GM12878 (cell line): ENCODE measurements around the gene SYPL2. TPM values are rescaled to one million over a fixed set of nuclear protein-coding genes. Genes with fewer than 3 reads are reported as not detected.

Experiments
- ATAC-seq: fragments of 200-7000 bp; cut with Tn5 transposase; 3 replicates; pipeline ENCODE4 v1.9.1; 2020; ENCODE audit warnings: mild to moderate bottlenecking, moderate library complexity
- BruUV-seq: library from RNA; stranded (reverse); fragments of 400-500 nt; replicated peaks from 2 replicates; lab custom pipeline; 2021; lab: Mats Ljungman, UMichigan
- CTCF ChIA-PET: fragments of 300-600 bp; sonication (Branson Sonifier 250); formaldehyde crosslinking; extraction: SDS; loops from one replicate; lab custom pipeline; 2021; ENCODE audit warnings: inconsistent platforms; lab: Yijun Ruan, JAX
- POLR2A ChIA-PET: fragments of 350-600 bp; formaldehyde crosslinking; extraction: SDS; loops from one replicate; lab custom pipeline; 2021; ENCODE audit warnings: inconsistent platforms; lab: Charles Lee
- RAD21 ChIA-PET: fragments of 300-600 bp; sonication (Branson Sonifier 250); formaldehyde crosslinking; loops from one replicate; lab custom pipeline; 2023; ENCODE audit warnings: antibody characterized with exemption; ENCODE audit not compliant: unreplicated experiment; lab: Charles Lee
- SMC1A ChIA-PET: fragments of 300-600 bp; sonication (Branson Sonifier 250); formaldehyde crosslinking; loops from one replicate; lab custom pipeline; 2023; ENCODE audit not compliant: unreplicated experiment, uncharacterized antibody; lab: Charles Lee
- DNase-seq: peaks from one replicate; pipeline ENCODE4 v3.0.0-alpha.2; 2011; ENCODE audit warnings: low read depth, low spot score
- FAIRE-seq: peaks from 3 replicates; lab custom pipeline; 2011; peaks lifted over from hg19 to GRCh38; lab: Jason Lieb, UNC
- H2AFZ ChIP-seq: 2 replicates; pipeline ENCODE4 v1.6.0; 2011; ENCODE audit warnings: low read depth, low read length, control low read depth; ENCODE audit not compliant: control insufficient read depth
- H3K27ac ChIP-seq: 2 replicates; pipeline ENCODE4 v1.5.1; 2011; ENCODE audit warnings: control low read depth; ENCODE audit not compliant: control insufficient read depth, insufficient read depth
- H3K27me3 ChIP-seq, 2 experiments: replicated peaks in 1 of 2; 2 replicates each; pipeline versions ENCODE4 v1.6.0 to v1.6.1; 2011; ENCODE audit warnings: low read length in 1 of 2; ENCODE audit not compliant: control insufficient read depth in 2 of 2, insufficient read depth in 2 of 2
- H3K36me3 ChIP-seq, 2 experiments: 2 replicates each; pipeline ENCODE4 v1.5.1; 2011; ENCODE audit warnings: low read length in 1 of 2; ENCODE audit not compliant: control insufficient read depth in 2 of 2, insufficient read depth in 2 of 2
- H3K4me1 ChIP-seq: 2 replicates; pipeline ENCODE4 v1.6.1; 2011; ENCODE audit warnings: mild to moderate bottlenecking, low read length, moderate library complexity, mixed read lengths; ENCODE audit not compliant: control insufficient read depth, insufficient read depth
- H3K4me2 ChIP-seq: 2 replicates; pipeline ENCODE4 v1.6.0; 2011; ENCODE audit warnings: control low read depth; ENCODE audit not compliant: control insufficient read depth, insufficient read depth
- H3K4me3 ChIP-seq: fragments of 200-600 bp; sonication (generic); 2 replicates; pipeline ENCODE4 v1.5.1; 2016
- H3K79me2 ChIP-seq: 2 replicates; pipeline ENCODE4 v1.6.0; 2011; ENCODE audit warnings: low read length; ENCODE audit not compliant: control insufficient read depth, insufficient read depth
- H3K9ac ChIP-seq: 2 replicates; pipeline ENCODE4 v1.8.0; 2011; ENCODE audit warnings: low read length, control low read depth, mixed read lengths; ENCODE audit not compliant: control insufficient read depth, insufficient read depth
- H3K9me3 ChIP-seq: replicated peaks from 3 replicates; pipeline ENCODE4 v1.5.1; 2011; ENCODE audit warnings: mild to moderate bottlenecking, low read length; ENCODE audit not compliant: control insufficient read depth, insufficient read depth
- H4K20me1 ChIP-seq: 2 replicates; pipeline ENCODE4 v1.6.0; 2011; ENCODE audit not compliant: control insufficient read depth, insufficient read depth
- BMI1 ChIP-seq: fragments of 450-650 bp; IDR thresholded peaks from 2 replicates; pipeline ENCODE4 v1.6.1; 2016; ENCODE audit warnings: mild to moderate bottlenecking, moderate library complexity, borderline replicate concordance
- BRCA1 ChIP-seq: IDR thresholded peaks from 2 replicates; pipeline ENCODE4 v1.6.1; 2011; ENCODE audit warnings: low read depth, low read length, improper control_type of control experiment
- EP300 ChIP-seq, 2 experiments: fragments of 150-350 bp in 1 of 2; IDR thresholded peaks; 2 replicates each; pipeline ENCODE4 v1.6.1; 2011 to 2012; ENCODE audit warnings: low read depth in 2 of 2, low read length in 2 of 2, borderline replicate concordance in 1 of 2, improper control_type of control experiment in 1 of 2, inconsistent platforms in 1 of 2; ENCODE audit not compliant: control insufficient read depth in 1 of 2
- MTA3 ChIP-seq: IDR thresholded peaks from 2 replicates; pipeline ENCODE4 v1.6.1; 2012; ENCODE audit warnings: low read length, inconsistent platforms, borderline replicate concordance
- NR2C1 ChIP-seq: fragments of 450-650 bp; IDR thresholded peaks from 2 replicates; pipeline ENCODE4 v1.6.1; 2017; ENCODE audit warnings: antibody characterized with exemption, mild to moderate bottlenecking, moderate library complexity
- PAX8 ChIP-seq: fragments of 450-650 bp; IDR thresholded peaks from 2 replicates; pipeline ENCODE4 v1.6.1; 2017; ENCODE audit warnings: mild to moderate bottlenecking, moderate library complexity
- PML ChIP-seq: IDR thresholded peaks from 2 replicates; pipeline ENCODE4 v1.6.1; 2012; ENCODE audit warnings: low read length, inconsistent platforms
- POLR2A ChIP-seq: IDR thresholded peaks from 2 replicates; pipeline ENCODE4 v1.6.1; 2011; ENCODE audit warnings: low read depth, mild to moderate bottlenecking, low read length
- RAD51 ChIP-seq: fragments of 450-650 bp; IDR thresholded peaks from 2 replicates; pipeline ENCODE4 v1.6.1; 2016; ENCODE audit warnings: moderate library complexity, mild to moderate bottlenecking, inconsistent platforms
- RBBP5 ChIP-seq: fragments of 200-600 bp; sonication (generic); conservative IDR thresholded peaks from 2 replicates; pipeline ENCODE4 v1.6.1; 2016
- SUPT20H ChIP-seq: IDR thresholded peaks from 2 replicates; pipeline ENCODE4 v1.6.1; 2011; ENCODE audit warnings: low read depth, mild to moderate bottlenecking, low read length, moderate library complexity, borderline replicate concordance; ENCODE audit not compliant: control insufficient read depth
- WGBS: methylation state at CpG from one replicate; pipeline ENCODE4 v1.1.6; 2016; ENCODE audit warnings: low lambda C conversion rate; ENCODE audit not compliant: insufficient replicate concordance, insufficient coverage; ENCODE audit errors: missing lambda C conversion rate; 5-methylcytosine and 5-hydroxymethylcytosine counted together
- in situ Hi-C: fragments of 300-500 bp; cut with MboI; formaldehyde crosslinking; loops from 9 replicates; pipeline ENCODE4 v1.14.3; 2018; ENCODE audit warnings: mixed read lengths
- intact Hi-C: fragments of 100-400 bp; cut with micrococcal nuclease; formaldehyde crosslinking; loops from one replicate; pipeline ENCODE4 v1.14.2; 2022; ENCODE audit not compliant: unreplicated experiment
- polyA plus RNA-seq, 11 experiments: library from polyadenylated mRNA; depleted of rRNA in 4 of 11; unstranded in 6 of 11; stranded (reverse) in 5 of 11; fragments of >200 nt; fragmentation: Nextera tagmentation in 4 of 11; fragmentation: Illumina TruSeq in 1 of 11; extraction: Ambion mirVana in 4 of 11; extraction: Trizol in 1 of 11; gene quantifications; 1 replicate in 1 of 11; 2 replicates in 10 of 11; pipeline versions ENCODE4 v1.2.1 to v1.2.3, GENCODE V29; 2011 to 2016; ENCODE audit warnings: inconsistent platforms in 2 of 11, missing spikeins in 2 of 11, low read depth in 1 of 11
- total RNA-seq, 4 experiments: library from RNA; depleted of rRNA in 3 of 4; stranded (reverse); fragments of >200 nt in 3 of 4; fragmentation: Illumina TruSeq in 1 of 4; extraction: Trizol in 1 of 4; gene quantifications; 2 replicates each; pipeline versions ENCODE4 v1.2.1 to v1.2.3, GENCODE V29; 2013 to 2021
- TF ChIP-seq, protein P1 (sequence below): fragments of 450-650 bp; formaldehyde crosslinking; IDR thresholded peaks from 2 replicates; pipeline ENCODE4 v1.4.0; 2022; ENCODE audit warnings: mild to moderate bottlenecking, moderate library complexity
- TF ChIP-seq, protein P2 (sequence below): fragments of 450-650 bp; IDR thresholded peaks from 2 replicates; pipeline ENCODE4 v1.6.1; 2017; ENCODE audit warnings: mild to moderate bottlenecking, moderate library complexity
- TF ChIP-seq, protein P3 (sequence below): fragments of 450-650 bp; IDR thresholded peaks from 2 replicates; pipeline ENCODE4 v1.6.1; 2018; ENCODE audit warnings: borderline replicate concordance, mild to moderate bottlenecking; ENCODE audit not compliant: partially characterized antibody

SYPL2 gene
- total and polyA plus RNA-seq, 10 of the 15 experiments (the other 5 are each of a cell fraction or from before 2014, with no cell fraction given): 0.04 to 0.11 (median 0.06) TPM; not detected in 3

DNA sequence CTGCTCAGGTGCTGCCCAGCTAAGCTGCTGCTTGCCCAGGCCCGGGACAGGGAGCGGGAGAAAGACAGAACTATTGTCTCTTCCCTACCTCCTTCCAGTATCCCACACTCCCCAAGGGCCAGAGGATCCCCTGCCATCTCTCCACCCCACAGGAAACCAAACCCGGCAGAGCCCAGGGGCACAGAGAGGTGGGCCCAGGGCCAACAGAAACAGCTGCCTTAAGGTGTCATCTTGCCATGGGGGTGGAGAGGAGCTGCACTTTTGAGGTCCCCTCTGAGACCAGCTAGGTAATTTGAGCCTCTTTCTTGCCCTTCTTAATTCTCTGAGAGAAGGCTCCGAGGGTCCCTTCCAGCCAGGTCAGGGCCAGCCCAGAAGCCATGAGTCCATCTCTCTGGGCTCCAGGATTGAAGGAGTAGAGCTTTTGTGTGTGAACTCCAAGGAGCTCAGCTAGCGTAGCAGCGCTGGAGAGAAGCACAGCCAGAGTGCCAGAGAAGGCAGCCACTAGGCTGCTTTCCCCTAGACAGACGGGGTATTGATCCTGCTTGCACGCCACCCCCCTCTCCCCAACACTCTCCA lies 63.6 kb downstream of the SYPL2 start:
- H3K4me3 ChIP-seq: no peak overlapping the region
- ChIA-PET CTCF (interaction anchor here (0.7 to 21.3 kb wide), 14 partner anchors 9 to 331 kb away, joined by 3 to 1280 read pairs (median 6); partner anchors contain the start of genes AMIGO1, ATXN7L2, CYB561D1 and PSMA5), POLR2A (interaction anchor here (0.6 to 4.4 kb wide), 7 partner anchors 14 to 579 kb away, joined by 3 to 26 read pairs (median 4); partner anchors contain the start of gene ATXN7L2), RAD21 (interaction anchor here (0.8 to 10.3 kb wide), 14 partner anchors 8 to 329 kb away, joined by 3 to 422 read pairs (median 6); partner anchors contain the start of genes AMIGO1, ATXN7L2, CYB561D1 and GNAI3), SMC1A (interaction anchor here (0.8 to 12.8 kb wide), 12 partner anchors 9 to 331 kb away, joined by 3 to 431 read pairs (median 4); partner anchors contain the start of genes AMIGO1, ATXN7L2, CYB561D1 and GNAI3)
- H3K27ac ChIP-seq: no peak overlapping the region
- in situ Hi-C loops (loop anchor here (5.0 kb wide), 3 partner anchors 38 to 268 kb away; partner anchors contain the start of gene CYB561D1), intact Hi-C loops (loop anchor here (5.0 kb wide), 1 partner anchor 103 kb away; the partner anchor contains the start of gene PSMA5)
- no peak overlapping the region for H3K9ac ChIP-seq
- H3K36me3 ChIP-seq: no peaks in the 10 kb centered on the region
- no peaks in the 10 kb centered on the region for H3K79me2 ChIP-seq
- BruUV-seq: no TSS peak
- DNase-seq (no peak), ATAC-seq (no peak), FAIRE-seq (no peak)
- peaks cover 24% of the 10 kb centered on the region for H3K4me1 ChIP-seq
- no peak overlapping the region for H3K4me2 ChIP-seq
- H3K27me3 ChIP-seq: no peaks in the 10 kb centered on the region
- H3K9me3 ChIP-seq: no peaks in the 10 kb centered on the region
- 71% methylated on average over 8 of the region's 8 CpGs for WGBS
- no peaks in the 10 kb centered on the region for H4K20me1 ChIP-seq
- no peak overlapping the region for H2AFZ ChIP-seq
- TF ChIP-seq BRCA1 (no peak), SUPT20H (no peak), MTA3 (no peak), EP300 (IDR thresholded peaks at IDR 0.05; ENCODE audit: borderline replicate concordance in 1 of 2, control insufficient read depth in 1 of 2, low read depth in 2 of 2, low read length in 2 of 2) (no peak), POLR2A (no peak), BMI1 (no peak), PML (no peak), NR2C1 (no peak), PAX8 (no peak), RAD51 (no peak), RBBP5 (no peak)
- TF ChIP-seq, protein P1, sequence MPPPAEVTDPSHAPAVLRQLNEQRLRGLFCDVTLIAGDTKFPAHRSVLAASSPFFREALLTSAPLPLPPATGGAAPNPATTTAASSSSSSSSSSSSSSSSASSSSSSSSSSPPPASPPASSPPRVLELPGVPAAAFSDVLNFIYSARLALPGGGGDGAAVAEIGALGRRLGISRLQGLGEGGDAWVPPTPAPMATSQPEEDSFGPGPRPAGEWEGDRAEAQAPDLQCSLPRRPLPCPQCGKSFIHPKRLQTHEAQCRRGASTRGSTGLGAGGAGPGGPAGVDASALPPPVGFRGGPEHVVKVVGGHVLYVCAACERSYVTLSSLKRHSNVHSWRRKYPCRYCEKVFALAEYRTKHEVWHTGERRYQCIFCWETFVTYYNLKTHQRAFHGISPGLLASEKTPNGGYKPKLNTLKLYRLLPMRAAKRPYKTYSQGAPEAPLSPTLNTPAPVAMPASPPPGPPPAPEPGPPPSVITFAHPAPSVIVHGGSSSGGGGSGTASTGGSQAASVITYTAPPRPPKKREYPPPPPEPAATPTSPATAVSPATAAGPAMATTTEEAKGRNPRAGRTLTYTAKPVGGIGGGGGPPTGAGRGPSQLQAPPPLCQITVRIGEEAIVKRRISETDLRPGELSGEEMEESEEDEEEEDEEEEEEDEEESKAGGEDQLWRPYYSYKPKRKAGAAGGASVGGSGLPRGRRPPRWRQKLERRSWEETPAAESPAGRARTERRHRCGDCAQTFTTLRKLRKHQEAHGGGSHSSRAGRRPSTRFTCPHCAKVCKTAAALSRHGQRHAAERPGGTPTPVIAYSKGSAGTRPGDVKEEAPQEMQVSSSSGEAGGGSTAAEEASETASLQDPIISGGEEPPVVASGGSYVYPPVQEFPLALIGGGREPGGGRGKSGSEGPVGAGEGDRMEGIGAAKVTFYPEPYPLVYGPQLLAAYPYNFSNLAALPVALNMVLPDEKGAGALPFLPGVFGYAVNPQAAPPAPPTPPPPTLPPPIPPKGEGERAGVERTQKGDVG (CRISPR knock-in tag): no peak
- TF ChIP-seq, protein P2, sequence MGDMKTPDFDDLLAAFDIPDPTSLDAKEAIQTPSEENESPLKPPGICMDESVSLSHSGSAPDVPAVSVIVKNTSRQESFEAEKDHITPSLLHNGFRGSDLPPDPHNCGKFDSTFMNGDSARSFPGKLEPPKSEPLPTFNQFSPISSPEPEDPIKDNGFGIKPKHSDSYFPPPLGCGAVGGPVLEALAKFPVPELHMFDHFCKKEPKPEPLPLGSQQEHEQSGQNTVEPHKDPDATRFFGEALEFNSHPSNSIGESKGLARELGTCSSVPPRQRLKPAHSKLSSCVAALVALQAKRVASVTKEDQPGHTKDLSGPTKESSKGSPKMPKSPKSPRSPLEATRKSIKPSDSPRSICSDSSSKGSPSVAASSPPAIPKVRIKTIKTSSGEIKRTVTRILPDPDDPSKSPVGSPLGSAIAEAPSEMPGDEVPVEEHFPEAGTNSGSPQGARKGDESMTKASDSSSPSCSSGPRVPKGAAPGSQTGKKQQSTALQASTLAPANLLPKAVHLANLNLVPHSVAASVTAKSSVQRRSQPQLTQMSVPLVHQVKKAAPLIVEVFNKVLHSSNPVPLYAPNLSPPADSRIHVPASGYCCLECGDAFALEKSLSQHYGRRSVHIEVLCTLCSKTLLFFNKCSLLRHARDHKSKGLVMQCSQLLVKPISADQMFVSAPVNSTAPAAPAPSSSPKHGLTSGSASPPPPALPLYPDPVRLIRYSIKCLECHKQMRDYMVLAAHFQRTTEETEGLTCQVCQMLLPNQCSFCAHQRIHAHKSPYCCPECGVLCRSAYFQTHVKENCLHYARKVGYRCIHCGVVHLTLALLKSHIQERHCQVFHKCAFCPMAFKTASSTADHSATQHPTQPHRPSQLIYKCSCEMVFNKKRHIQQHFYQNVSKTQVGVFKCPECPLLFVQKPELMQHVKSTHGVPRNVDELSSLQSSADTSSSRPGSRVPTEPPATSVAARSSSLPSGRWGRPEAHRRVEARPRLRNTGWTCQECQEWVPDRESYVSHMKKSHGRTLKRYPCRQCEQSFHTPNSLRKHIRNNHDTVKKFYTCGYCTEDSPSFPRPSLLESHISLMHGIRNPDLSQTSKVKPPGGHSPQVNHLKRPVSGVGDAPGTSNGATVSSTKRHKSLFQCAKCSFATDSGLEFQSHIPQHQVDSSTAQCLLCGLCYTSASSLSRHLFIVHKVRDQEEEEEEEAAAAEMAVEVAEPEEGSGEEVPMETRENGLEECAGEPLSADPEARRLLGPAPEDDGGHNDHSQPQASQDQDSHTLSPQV: no peak
- TF ChIP-seq, protein P3, sequence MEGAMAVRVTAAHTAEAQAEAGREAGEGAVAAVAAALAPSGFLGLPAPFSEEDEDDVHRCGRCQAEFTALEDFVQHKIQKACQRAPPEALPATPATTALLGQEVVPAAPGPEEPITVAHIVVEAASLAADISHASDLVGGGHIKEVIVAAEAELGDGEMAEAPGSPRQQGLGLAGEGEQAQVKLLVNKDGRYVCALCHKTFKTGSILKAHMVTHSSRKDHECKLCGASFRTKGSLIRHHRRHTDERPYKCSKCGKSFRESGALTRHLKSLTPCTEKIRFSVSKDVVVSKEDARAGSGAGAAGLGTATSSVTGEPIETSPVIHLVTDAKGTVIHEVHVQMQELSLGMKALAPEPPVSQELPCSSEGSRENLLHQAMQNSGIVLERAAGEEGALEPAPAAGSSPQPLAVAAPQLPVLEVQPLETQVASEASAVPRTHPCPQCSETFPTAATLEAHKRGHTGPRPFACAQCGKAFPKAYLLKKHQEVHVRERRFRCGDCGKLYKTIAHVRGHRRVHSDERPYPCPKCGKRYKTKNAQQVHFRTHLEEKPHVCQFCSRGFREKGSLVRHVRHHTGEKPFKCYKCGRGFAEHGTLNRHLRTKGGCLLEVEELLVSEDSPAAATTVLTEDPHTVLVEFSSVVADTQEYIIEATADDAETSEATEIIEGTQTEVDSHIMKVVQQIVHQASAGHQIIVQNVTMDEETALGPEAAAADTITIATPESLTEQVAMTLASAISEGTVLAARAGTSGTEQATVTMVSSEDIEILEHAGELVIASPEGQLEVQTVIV: no peak
